IPS DF 19.7 (cell line): Measurements from ENCODE around the gene BMAL1.

Experiments used
- DNase-seq: peaks from one replicate; pipeline ENCODE4 v3.0.0-alpha.2; 2013; ENCODE audit warnings: low read depth, low spot score

Gene BMAL1

DNA sequence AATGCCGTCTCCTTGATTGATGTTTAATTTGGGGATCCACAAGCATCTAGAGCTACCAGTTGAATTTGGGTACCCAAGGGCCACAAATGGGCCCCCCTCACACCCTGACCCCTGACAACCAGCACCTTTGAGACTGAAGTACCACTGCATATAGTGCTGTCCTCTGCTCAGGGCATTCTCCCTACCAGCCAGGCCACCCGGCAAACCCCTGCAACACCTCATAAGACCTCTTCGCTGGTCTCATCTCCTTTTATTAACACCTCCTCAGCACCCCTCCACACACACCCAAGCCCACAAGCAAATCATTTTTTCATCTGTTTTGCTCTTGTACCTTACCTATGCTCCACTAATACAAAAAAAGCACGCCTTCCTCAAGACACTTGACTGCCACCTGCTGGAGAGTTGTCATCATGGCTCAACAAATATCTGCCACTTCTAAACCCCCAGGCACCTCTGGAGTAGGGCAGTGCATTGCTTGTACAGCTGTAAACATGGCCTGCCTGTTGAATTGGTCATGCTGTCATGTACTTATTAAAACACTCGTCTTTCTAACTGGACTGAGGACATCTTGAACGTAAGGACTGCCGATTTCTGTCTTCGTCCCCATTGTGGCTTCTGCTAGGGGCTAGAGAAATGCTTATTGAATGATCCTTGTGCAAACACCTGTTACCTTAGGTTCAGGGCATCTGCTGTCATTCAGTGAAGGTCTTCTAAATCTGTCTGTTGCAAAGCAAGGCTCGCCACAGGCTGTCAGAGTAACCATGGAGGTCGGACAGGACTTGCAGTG lies 66.5 kb downstream of the BMAL1 start:
- DNase-seq = no peak

DNA sequence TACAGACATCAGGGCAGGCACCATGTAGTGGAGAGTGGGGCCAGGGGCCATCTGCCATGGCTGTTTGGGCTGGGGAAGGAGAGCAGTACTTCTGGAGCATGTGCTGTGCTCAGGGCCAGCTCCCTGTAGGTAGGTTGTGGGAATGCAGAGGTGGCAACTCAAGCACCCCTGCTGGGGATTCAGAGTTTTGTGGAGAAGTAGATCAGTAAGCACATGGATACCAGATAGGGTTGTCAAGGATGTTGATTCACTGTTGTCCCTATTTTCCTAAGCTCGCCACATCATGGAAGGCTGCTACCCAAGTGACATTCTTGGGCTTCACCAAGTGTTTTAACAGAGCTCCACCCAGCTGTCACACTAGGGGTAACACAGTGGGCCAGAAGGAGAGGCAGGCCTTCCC lies 67.2 kb downstream of the BMAL1 start:
- no peak for DNase-seq

GRCh38 chr11:13346470-13346869 lies 68.9 kb downstream of the BMAL1 start:
- no peak for DNase-seq

- DNase-seq = no peak
These were observed 70.3 kb downstream of the BMAL1 start for GRCh38 chr11:13347901-13348300.

DNA sequence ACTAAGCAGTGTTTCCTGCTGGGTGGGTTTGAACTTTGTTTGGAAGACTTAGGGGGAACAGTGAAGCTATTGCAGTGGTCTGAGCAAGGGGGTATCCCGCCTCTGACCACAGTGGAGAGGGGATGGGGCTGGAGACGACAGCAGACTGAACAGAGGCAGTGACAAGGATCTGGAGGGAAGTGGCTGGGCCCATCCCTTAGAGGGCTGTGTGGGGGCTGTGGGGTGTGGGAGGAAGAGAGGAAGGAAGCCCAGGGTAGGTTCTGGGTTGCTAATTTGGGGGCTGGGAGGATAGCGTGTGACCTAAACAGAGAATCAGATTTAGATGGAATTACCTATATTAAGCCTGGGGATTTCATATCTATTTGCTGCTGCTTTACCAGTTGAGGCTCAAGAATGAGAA lies 70.7 kb downstream of the BMAL1 start:
- no peak for DNase-seq

- DNase-seq = no peak
These were observed 71.5 kb downstream of the BMAL1 start for GRCh38 chr11:13349046-13349445.

- no peak for DNase-seq
These were observed 72.0 kb downstream of the BMAL1 start for GRCh38 chr11:13349581-13349980.

GRCh38 chr11:13352711-13353110 lies 75.1 kb downstream of the BMAL1 start:
- no peak for DNase-seq

DNA sequence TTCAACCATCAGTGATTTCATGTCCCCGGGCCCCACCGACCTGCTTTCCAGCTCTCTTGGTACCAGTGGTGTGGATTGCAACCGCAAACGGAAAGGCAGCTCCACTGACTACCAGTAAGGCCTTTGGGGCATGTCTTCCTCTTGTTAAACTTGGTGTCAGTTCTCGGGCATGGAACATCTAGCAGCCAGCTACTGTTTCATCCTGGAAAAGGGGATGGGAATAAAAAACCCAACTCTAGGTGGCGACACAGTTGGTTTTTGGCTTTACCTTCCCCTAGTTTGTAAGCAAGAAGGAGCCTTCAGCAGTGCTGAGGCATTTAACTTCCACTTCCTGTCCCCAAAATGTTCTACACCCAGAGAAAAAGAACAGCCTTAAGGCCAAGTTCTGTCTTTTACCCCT lies 76.7 kb downstream of the BMAL1 start:
- DNase-seq = no peak

- no peak for DNase-seq
These were observed 77.6 kb downstream of the BMAL1 start for GRCh38 chr11:13355191-13355590.

DNA sequence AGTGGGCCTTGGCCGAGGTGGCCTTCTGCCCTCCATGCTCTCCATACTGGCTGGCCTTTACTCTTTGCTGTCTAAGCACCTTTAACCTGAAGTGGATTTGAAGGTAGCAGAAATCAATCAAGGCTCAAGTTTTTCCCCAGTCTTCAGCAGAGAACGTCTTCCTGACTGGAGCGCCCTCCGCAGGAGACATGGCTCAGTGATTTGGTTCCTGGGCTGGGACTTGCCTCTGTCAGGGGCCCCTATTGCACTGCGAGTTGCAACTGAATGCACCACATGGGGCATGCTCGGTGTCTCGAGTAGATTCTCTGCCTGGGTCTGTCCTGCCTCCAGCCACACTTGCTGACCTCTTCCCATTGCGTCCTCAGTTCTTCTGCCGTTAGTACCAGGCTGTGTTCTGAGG lies 79.6 kb downstream of the BMAL1 start:
- DNase-seq = no peak

GRCh38 chr11:13358596-13359270 lies 81.1 kb downstream of the BMAL1 start:
- DNase-seq = no peak

DNA sequence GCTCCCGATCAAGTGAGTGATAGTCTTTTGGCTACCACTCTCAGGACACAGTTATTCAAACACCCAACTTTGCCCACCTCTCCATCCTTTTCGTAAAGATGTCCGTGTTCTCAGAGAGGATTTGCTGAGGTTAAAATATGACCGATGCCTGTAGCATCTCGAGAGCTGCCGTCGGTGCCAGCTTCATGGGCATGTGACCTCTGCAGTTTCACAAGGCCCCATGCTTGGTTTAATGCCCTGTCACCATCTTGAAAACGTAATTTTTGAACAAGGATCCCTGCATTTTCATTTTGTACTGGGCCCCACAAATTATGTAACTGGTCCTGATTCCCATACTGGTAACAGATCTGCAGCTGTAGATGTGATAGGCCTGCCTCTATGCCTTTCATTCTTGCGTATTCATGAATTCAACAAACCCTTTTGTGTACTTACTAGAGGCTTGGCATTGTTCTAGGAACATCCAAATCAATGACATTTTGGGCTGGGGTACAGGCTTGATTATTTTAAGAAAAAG lies 85.1 kb downstream of the BMAL1 start:
- no peak for DNase-seq

GRCh38 chr11:13364388-13364787 lies 86.8 kb downstream of the BMAL1 start:
- DNase-seq = no peak

DNA sequence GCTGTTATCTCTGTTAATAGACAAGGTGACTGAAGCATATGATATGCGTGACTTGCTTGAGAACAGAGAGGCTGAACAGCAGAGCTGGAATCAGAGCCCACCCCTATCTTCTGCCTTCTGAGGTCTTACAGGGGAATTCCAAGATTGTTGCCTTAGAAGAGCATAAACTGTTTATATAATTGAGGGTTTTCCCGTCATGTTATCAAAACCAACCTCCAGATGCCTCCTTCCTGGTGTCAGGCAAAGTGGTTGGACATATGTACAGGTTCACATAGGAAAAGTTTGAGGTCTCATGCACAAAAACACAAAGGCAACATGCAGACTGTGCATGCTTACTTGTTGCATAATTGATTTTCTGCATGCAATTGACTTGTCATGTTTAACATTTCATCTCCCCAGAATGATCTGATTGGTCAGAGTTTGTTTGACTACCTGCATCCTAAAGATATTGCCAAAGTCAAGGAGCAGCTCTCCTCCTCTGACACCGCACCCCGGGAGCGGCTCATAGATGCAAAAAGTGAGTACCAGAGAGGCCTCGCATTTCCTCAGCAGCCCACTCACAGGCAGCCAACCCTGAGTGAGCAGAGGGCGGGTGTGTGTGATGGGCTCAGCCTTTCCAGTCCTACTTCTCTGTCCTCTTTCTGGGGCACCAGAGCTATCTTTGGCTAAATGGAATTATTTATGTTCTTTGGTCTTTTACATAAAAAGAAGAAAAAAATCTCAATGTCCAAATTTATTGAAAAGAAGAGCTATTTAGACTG lies 88.9 kb downstream of the BMAL1 start:
- no peak for DNase-seq

DNA sequence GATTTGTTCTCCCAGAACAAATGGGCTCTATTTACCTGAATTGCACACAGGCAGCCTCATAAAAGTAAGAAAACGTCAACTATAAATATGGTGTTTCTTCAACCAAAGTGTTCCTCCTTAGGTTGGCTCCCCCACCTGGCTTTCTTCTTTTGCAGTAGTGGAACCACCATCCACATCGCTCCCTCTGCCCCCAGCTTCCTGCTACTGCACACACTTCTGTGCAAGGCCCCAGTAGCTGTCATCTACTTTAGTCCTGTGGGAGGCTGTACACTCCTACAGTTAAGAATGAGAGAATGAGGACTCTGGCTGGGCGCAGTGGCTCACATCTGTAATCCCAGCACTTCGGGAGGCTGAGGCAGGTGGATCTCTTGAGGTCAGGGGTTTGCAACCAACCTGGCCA lies 89.5 kb downstream of the BMAL1 start:
- DNase-seq = no peak

GRCh38 chr11:13368041-13368446 lies 90.5 kb downstream of the BMAL1 start:
- DNase-seq = no peak

DNA sequence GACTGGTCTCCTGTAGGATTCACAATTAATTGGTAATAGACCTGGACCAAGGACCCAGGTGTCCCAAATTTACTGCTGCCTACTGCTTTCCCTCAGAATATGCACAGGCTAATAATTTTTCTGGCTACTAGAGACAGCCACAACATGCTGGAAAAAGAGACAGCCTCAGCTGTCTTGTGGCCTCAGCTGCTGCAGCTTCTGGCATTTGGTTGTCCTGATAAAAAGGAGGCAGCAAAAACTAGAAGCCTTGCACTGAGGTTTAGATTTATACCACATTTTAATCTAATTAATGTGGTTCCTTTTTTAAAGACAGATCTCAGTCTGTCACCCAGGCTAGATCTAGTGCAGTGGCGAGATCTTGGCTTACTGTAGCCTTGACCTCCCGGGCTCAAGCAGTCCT lies 95.6 kb downstream of the BMAL1 start:
- DNase-seq = no peak

DNA sequence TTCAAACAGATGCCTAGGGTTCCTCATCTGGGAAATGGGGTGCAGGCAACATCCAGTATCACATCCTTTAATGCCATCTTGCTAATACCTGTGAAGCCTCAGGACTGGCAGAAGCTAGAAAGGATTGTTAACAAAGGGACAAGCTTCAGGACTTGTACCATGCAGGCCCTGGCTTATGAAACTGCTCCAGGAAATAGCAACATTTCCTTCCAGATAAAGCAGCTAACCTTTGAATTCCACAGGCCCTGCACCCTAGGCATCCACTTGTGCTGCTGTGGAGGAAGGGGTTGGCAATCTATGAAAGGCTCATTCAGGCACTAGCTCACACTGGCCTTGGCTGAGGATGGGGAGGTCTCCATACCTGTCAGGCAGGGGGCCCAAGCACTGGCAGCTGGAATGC lies 98.2 kb downstream of the BMAL1 start:
- no peak for DNase-seq

DNA sequence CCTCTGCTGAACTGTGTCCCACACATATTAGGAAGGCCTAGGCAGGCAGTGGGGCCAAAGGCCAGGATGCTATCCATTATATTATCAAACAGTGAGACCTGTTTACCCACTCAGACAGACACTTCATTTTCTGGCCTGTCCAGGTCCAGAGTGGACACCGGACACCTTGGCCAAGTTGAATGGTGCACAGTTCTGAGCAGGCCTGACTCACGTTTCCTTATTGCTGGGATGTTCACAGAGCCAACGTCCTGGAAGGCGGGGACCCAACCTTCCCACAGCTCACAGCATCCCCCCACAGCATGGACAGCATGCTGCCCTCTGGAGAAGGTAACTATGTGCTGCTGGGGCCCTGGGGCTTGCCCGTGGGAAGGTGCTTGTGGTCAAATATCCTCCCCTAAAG lies 98.8 kb downstream of the BMAL1 start:
- no peak for DNase-seq

DNA sequence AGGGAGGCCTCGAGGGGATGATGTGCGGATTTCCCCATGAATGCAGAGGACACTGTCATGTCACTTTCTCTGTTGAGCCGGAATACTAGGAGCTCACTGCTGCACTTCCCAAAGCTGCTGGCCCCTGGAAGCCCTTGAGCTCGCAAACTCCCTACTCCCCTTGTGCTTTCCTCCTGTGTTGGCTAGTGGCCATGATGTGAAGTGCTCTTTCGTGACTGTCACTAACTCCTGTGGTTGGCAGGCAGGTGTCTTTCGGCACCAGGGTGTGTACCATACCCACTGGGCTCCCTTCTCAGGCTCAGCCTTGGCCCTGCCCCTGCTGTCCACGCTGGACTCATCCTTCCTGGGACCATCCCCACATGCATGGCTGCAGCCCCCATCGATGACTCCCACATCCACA lies 99.2 kb downstream of the BMAL1 start:
- DNase-seq = no peak

DNA sequence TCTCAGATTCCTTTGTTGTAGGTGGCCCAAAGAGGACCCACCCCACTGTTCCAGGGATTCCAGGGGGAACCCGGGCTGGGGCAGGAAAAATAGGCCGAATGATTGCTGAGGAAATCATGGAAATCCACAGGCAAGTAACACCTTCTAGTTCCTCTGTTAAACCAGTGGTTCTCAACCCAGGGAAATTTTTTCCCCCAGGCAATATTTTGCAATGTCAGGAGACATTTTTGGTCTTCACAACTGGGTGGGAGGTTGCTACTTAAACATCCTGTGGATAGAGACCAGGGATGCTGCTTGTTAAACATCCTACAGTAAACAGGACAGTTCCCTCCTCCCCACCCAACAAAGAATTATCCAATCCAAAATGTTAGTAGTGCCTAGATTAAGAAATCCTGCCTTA lies 100.7 kb downstream of the BMAL1 start:
- DNase-seq = no peak
